Uterus (tissue), 2 donors: ENCODE results near the gene PKNOX2.

Source experiments
- POLR2A ChIP-seq, 2 donors: fragments of 450-650 bp; IDR thresholded peaks; one replicate each; pipeline ENCODE4 v1.6.1; 2016; ENCODE audit warnings: antibody characterized with exemption in 2 of 2, mild to moderate bottlenecking in 1 of 2, moderate library complexity in 1 of 2
- TF ChIP-seq, protein P1 (sequence below), 4 experiments: fragments of 200-600 bp in 2 of 4; fragments of 450-650 bp in 2 of 4; sonication (generic) in 2 of 4; IDR thresholded peaks; one replicate each; pipeline ENCODE4 v1.5.1; 2016 to 2019; ENCODE audit warnings: antibody characterized with exemption in 4 of 4, mild to moderate bottlenecking in 2 of 4, moderate library complexity in 1 of 4

DNA sequence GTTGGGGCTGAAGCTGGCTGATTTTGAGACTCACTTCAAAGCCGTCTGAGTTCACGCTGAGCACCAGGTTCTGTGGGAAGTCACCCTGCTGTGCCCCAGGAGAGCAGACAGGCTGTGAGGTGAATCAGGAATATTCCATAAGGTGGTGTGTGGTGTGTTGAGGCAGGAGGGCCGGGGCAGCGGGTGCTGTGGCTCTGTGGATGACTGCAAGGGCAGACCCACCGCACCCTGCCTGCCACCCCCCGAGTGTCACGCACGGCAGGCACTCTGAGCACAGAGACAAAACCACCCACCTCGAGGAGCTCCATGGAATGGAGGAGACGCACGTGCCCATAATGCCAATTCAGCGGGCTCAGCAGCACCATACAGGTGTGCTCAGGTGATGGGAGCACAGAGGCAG lies 147.8 kb downstream of the PKNOX2 start:
- TF ChIP-seq, protein P1, sequence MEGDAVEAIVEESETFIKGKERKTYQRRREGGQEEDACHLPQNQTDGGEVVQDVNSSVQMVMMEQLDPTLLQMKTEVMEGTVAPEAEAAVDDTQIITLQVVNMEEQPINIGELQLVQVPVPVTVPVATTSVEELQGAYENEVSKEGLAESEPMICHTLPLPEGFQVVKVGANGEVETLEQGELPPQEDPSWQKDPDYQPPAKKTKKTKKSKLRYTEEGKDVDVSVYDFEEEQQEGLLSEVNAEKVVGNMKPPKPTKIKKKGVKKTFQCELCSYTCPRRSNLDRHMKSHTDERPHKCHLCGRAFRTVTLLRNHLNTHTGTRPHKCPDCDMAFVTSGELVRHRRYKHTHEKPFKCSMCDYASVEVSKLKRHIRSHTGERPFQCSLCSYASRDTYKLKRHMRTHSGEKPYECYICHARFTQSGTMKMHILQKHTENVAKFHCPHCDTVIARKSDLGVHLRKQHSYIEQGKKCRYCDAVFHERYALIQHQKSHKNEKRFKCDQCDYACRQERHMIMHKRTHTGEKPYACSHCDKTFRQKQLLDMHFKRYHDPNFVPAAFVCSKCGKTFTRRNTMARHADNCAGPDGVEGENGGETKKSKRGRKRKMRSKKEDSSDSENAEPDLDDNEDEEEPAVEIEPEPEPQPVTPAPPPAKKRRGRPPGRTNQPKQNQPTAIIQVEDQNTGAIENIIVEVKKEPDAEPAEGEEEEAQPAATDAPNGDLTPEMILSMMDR (IDR thresholded peaks at IDR 0.05): no peak
- no peak for TF ChIP-seq POLR2A (IDR thresholded peaks at IDR 0.05)
